H1 (cell line): ENCODE measurements around the gene RABIF. TPM values are rescaled to one million over a fixed set of nuclear protein-coding genes. Genes with fewer than 3 reads are reported as not detected.

Experiments
- CTCF ChIA-PET: fragments of 300-600 bp; sonication (Branson Sonifier 250); formaldehyde crosslinking; loops from one replicate; lab custom pipeline; 2021; ENCODE audit not compliant: partially characterized antibody; lab: Charles Lee
- POLR2A ChIA-PET: fragments of 300-600 bp; sonication (Branson Sonifier 250); formaldehyde crosslinking; loops from one replicate; lab custom pipeline; 2021; ENCODE audit warnings: inconsistent platforms; ENCODE audit not compliant: partially characterized antibody; lab: Charles Lee
- DNase-seq, 2 experiments: peaks; one replicate each; pipeline versions ENCODE4 v3.0.0 to v3.0.0-alpha.2; 2010 to 2022; ENCODE audit warnings: low spot score in 2 of 2, low read depth in 1 of 2, mixed read lengths in 1 of 2
- FAIRE-seq: peaks from 2 replicates; lab custom pipeline; 2011; peaks lifted over from hg19 to GRCh38; lab: Jason Lieb, UNC
- H2AFZ ChIP-seq: 2 replicates; pipeline ENCODE4 v1.8.1; 2012; ENCODE audit warnings: low read length, inconsistent platforms
- H2AK5ac ChIP-seq: 2 replicates; pipeline ENCODE4 v1.6.1; 2013; ENCODE audit warnings: low read depth, low read length
- H2BK120ac ChIP-seq: replicated peaks from 2 replicates; pipeline ENCODE3; 2013; ENCODE audit warnings: low read depth, low read length, inconsistent platforms
- H2BK12ac ChIP-seq: 2 replicates; pipeline ENCODE4 v1.6.1; 2013; ENCODE audit warnings: low read depth, low read length
- H2BK15ac ChIP-seq: 2 replicates; pipeline ENCODE4 v1.6.1; 2013; ENCODE audit warnings: low read length
- H2BK20ac ChIP-seq: 2 replicates; pipeline ENCODE4 v1.6.1; 2013; ENCODE audit warnings: low read length
- H2BK5ac ChIP-seq: 2 replicates; pipeline ENCODE4 v1.6.1; 2013; ENCODE audit warnings: low read depth, low read length
- H3K14ac ChIP-seq: 2 replicates; pipeline ENCODE4 v1.6.1; 2013; ENCODE audit warnings: inconsistent platforms; ENCODE audit not compliant: insufficient read length
- H3K18ac ChIP-seq: 2 replicates; pipeline ENCODE4 v1.6.1; 2013; ENCODE audit warnings: low read length; ENCODE audit errors: extremely low read depth
- H3K23ac ChIP-seq: 2 replicates; pipeline ENCODE4 v1.6.1; 2013; ENCODE audit warnings: inconsistent platforms; ENCODE audit not compliant: insufficient read length
- H3K23me2 ChIP-seq: 2 replicates; pipeline ENCODE4 v1.6.1; 2013; ENCODE audit warnings: low read depth, low read length
- H3K27ac ChIP-seq: 2 replicates; pipeline ENCODE4 v1.6.1; 2011; ENCODE audit warnings: low read depth, low read length, inconsistent platforms
- H3K27me3 ChIP-seq, 4 experiments: replicated peaks in 1 of 4; 1 replicate in 1 of 4; 2 replicates in 3 of 4; pipeline versions ENCODE4 v1.6.1 to v1.8.1; 2011 to 2013; ENCODE audit warnings: low read length in 3 of 4, mild to moderate bottlenecking in 3 of 4, inconsistent platforms in 2 of 4, mixed read lengths in 2 of 4, moderate library complexity in 1 of 4; ENCODE audit not compliant: control insufficient read depth in 3 of 4, insufficient read depth in 3 of 4; ENCODE audit errors: extremely low read depth in 1 of 4
- H3K36me3 ChIP-seq, 4 experiments: 2 replicates each; pipeline versions ENCODE4 v1.6.1 to v1.8.1; 2011 to 2013; ENCODE audit warnings: mild to moderate bottlenecking in 4 of 4, low read length in 3 of 4, moderate library complexity in 2 of 4, control low read depth in 1 of 4, inconsistent platforms in 1 of 4; ENCODE audit not compliant: insufficient read depth in 4 of 4, control insufficient read depth in 2 of 4
- H3K4ac ChIP-seq: replicated peaks from 2 replicates; pipeline ENCODE3; 2013; ENCODE audit warnings: low read length, low read depth, mixed read lengths, inconsistent platforms; ENCODE audit not compliant: insufficient read length
- H3K4me1 ChIP-seq, 4 experiments: replicated peaks in 1 of 4; 1 replicate in 1 of 4; 2 replicates in 3 of 4; pipeline versions ENCODE4 v1.6.1 to v1.8.1; 2011 to 2013; ENCODE audit warnings: low read length in 3 of 4, inconsistent platforms in 2 of 4, mixed read lengths in 1 of 4; ENCODE audit not compliant: insufficient read depth in 4 of 4, control insufficient read depth in 3 of 4
- H3K4me2 ChIP-seq, 2 experiments: 2 replicates each; pipeline versions ENCODE4 v1.6.1 to v1.8.1; 2011 to 2013; ENCODE audit warnings: low read depth in 2 of 2, low read length in 2 of 2, control low read depth in 1 of 2, inconsistent platforms in 1 of 2, mild to moderate bottlenecking in 1 of 2; ENCODE audit not compliant: insufficient read depth in 1 of 2
- H3K4me3 ChIP-seq, 4 experiments: fragments of 200-600, 300-600 bp in 1 of 4; sonication (generic), shearing (Covaris generic), sonication (Bioruptor Twin) in 1 of 4; 2 replicates each; pipeline versions ENCODE4 v1.5.1 to v1.8.1; 2011 to 2016; ENCODE audit warnings: low read length in 4 of 4, low read depth in 3 of 4, control low read depth in 2 of 4, inconsistent platforms in 2 of 4, mild to moderate bottlenecking in 2 of 4, mixed read lengths in 1 of 4, moderate library complexity in 1 of 4; ENCODE audit not compliant: insufficient read depth in 2 of 4; ENCODE audit errors: extremely low read depth in 1 of 4
- H3K56ac ChIP-seq: replicated peaks from 2 replicates; pipeline ENCODE3; 2013; ENCODE audit warnings: low read depth, mild to moderate bottlenecking, mixed read lengths, low read length, inconsistent platforms; ENCODE audit not compliant: insufficient read length
- H3K79me1 ChIP-seq: 2 replicates; pipeline ENCODE4 v1.6.1; 2013; ENCODE audit warnings: low read depth, low read length, control low read depth
- H3K79me2 ChIP-seq, 2 experiments: 2 replicates each; pipeline versions ENCODE4 v1.6.1 to v1.8.1; 2012 to 2013; ENCODE audit warnings: low read length in 2 of 2, mild to moderate bottlenecking in 2 of 2, inconsistent platforms in 1 of 2; ENCODE audit not compliant: insufficient read depth in 2 of 2, control insufficient read depth in 1 of 2
- H3K9ac ChIP-seq, 4 experiments: replicated peaks in 1 of 4; 1 replicate in 1 of 4; 2 replicates in 3 of 4; pipeline versions ENCODE4 v1.6.1 to v1.8.1; 2011 to 2013; ENCODE audit warnings: low read depth in 3 of 4, low read length in 3 of 4, control low read depth in 2 of 4, mild to moderate bottlenecking in 2 of 4, moderate library complexity in 2 of 4, inconsistent platforms in 1 of 4; ENCODE audit errors: extremely low read depth in 1 of 4
- H3K9me3 ChIP-seq, 2 experiments: 2 replicates each; pipeline versions ENCODE4 v1.6.1 to v1.8.1; 2012 to 2013; ENCODE audit warnings: mild to moderate bottlenecking in 2 of 2, moderate library complexity in 2 of 2, control low read depth in 1 of 2, inconsistent platforms in 1 of 2, low read depth in 1 of 2, low read length in 1 of 2, mixed read lengths in 1 of 2; ENCODE audit not compliant: insufficient read depth in 2 of 2
- H4K20me1 ChIP-seq, 2 experiments: replicated peaks in 1 of 2; 2 replicates each; pipeline versions ENCODE3 to v1.8.1; 2011 to 2013; ENCODE audit warnings: inconsistent platforms in 2 of 2, low read length in 2 of 2, mild to moderate bottlenecking in 1 of 2; ENCODE audit not compliant: insufficient read depth in 2 of 2, control insufficient read depth in 1 of 2
- H4K5ac ChIP-seq: 2 replicates; pipeline ENCODE4 v1.6.1; 2013; ENCODE audit warnings: low read length, low read depth, mixed read lengths, inconsistent platforms; ENCODE audit not compliant: insufficient read length
- H4K8ac ChIP-seq: 2 replicates; pipeline ENCODE4 v1.8.0; 2013; ENCODE audit warnings: mild to moderate bottlenecking, moderate library complexity, low read length, inconsistent platforms; ENCODE audit not compliant: insufficient read depth; ENCODE audit errors: extremely low read depth
- H4K91ac ChIP-seq: replicated peaks from 2 replicates; pipeline ENCODE3; 2013; ENCODE audit warnings: low read length, mixed read lengths, inconsistent platforms; ENCODE audit not compliant: insufficient read length
- BRCA1 ChIP-seq: IDR thresholded peaks from 2 replicates; pipeline ENCODE4 v1.6.1; 2012; ENCODE audit warnings: low read depth, low read length, improper control_type of control experiment
- RNF2 ChIP-seq: fragments of 200-900, 300-1000 bp; sonication (generic); IDR thresholded peaks from 2 replicates; pipeline ENCODE4 v1.7.1; 2016; ENCODE audit warnings: borderline replicate concordance, low read depth, mild to moderate bottlenecking, antibody characterized with exemption, low read length; ENCODE audit not compliant: poor library complexity, severe bottlenecking; ENCODE audit errors: missing control alignments
- TAF7 ChIP-seq: optimal IDR thresholded peaks from 2 replicates; pipeline ENCODE3; 2011; ENCODE audit warnings: low read depth, mild to moderate bottlenecking, inconsistent platforms, low read length, moderate library complexity, borderline replicate concordance
- YY1 ChIP-seq: IDR thresholded peaks from 2 replicates; pipeline ENCODE4 v1.6.1; 2011; ENCODE audit warnings: low read depth, mild to moderate bottlenecking, low read length
- WGBS, 2 experiments: shearing (Covaris generic) in 1 of 2; methylation state at CpG; one replicate each; pipeline versions ENCODE4 v1.1.6 to v1.1.7; 2013 to 2015; ENCODE audit warnings: low lambda C conversion rate in 2 of 2, mixed read lengths in 2 of 2, inconsistent platforms in 1 of 2, low coverage in 1 of 2, missing lambda C conversion rate in 1 of 2; ENCODE audit not compliant: insufficient replicate concordance in 2 of 2, insufficient coverage in 1 of 2, insufficient read length in 1 of 2; ENCODE audit errors: extremely low coverage in 1 of 2, missing lambda C conversion rate in 1 of 2; 5-methylcytosine and 5-hydroxymethylcytosine counted together
- polyA plus RNA-seq, 7 experiments: library from polyadenylated mRNA; depleted of rRNA in 3 of 7; stranded (reverse) in 5 of 7; unstranded in 2 of 7; fragments of >200 nt in 5 of 7; fragments of 200-250 nt in 2 of 7; gene quantifications; 1 replicate in 5 of 7; 2 replicates in 1 of 7; 4 replicates in 1 of 7; pipeline versions ENCODE4 v1.2.1 to v1.2.3, GENCODE V29; 2011 to 2013; ENCODE audit warnings: missing spikeins in 2 of 7, mixed read lengths in 2 of 7
- total RNA-seq: library from RNA; stranded (reverse); fragmentation: NEBNext Ultra II Directional; extraction: Animal tissue kit (Norgen Biotek cat#: 25700); gene quantifications from 2 replicates; pipeline ENCODE4 v1.2.1, GENCODE V29; 2021

Gene RABIF
- total and polyA plus RNA-seq, 2 of the 8 experiments (the other 6 are each of a cell fraction or from before 2014, with no cell fraction given) = 5.6 to 6.9 TPM

DNA sequence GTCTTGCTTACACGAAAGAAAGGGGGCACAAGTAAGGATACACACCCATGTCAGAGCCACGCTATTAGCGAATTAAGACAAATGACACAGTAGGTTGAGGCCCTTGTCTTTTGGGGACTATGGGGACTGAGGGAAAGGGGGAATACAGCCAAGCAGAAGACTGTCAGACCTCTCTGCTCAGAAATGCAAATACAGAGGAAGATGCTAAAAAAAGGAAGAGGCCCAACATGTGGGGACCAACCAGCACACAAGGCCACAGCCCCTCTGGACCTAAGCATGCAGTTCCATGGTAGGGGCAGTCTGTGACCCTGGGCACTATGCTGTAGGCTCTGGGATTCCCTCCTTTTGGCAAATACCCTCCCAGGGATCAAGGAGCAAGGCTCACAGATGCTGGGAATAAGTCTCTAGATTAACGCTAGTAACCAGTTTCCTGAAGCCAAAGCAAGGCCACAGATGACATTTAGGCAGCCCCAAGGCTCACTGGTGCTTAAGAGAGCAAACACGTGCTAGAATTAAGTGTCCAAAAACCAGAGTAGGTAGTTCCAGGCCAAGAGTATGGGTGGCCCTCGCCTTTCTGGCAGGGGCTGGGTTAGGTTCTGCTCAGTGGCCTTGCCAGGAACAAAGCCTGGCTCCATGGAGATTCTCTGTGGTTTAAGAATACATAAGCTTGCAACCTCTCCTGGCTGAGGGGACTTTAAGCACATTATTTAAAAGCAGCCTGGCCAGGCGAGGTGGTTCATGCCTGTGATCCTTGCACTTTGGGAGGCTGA lies 38.2 kb downstream of the RABIF start:
- Histone ChIP-seq H3K27ac (no peak overlapping the region), H3K9me3 (no peaks in the 10 kb centered on the region), H3K9ac (no peak overlapping the region), H2AK5ac (no peak overlapping the region), H3K79me1 (peaks cover 7% of the 10 kb centered on the region; the same call in 1 of the 2 replicates), H4K20me1 (peaks cover 4 to 9% of the 10 kb centered on the region in 2 experiments), H3K4me1 (no peaks in the 10 kb centered on the region), H4K5ac (no peak overlapping the region), H2BK12ac (no peak overlapping the region), H3K4ac (no peak overlapping the region), H4K91ac (no peak overlapping the region), H3K79me2 (no peaks in the 10 kb centered on the region; a peak in 1 of 4 replicates), H3K4me2 (no peak overlapping the region), H3K56ac (no peak overlapping the region), H2BK15ac (no peak overlapping the region), H3K18ac (no peak overlapping the region), H3K14ac (no peak overlapping the region), H3K23me2 (no peaks in the 10 kb centered on the region), H4K8ac (no peak overlapping the region; the same call in 1 of the 2 replicates), H2BK5ac (no peak overlapping the region), H3K23ac (no peak overlapping the region), H3K4me3 (no peak overlapping the region), H2AFZ (no peak overlapping the region), H3K27me3 (no peaks in the 10 kb centered on the region), H3K36me3 (peaks cover 11 to 24% (median 20%) of the 10 kb centered on the region in 4 experiments; a peak in 7 of 8 replicates), H2BK120ac (no peak overlapping the region), H2BK20ac (no peak overlapping the region)
- TF ChIP-seq BRCA1 = no peak
- no peak for TF ChIP-seq RNF2
- TF ChIP-seq TAF7 = no peak
- TF ChIP-seq YY1 = no peak
- ChIA-PET CTCF (interaction anchor here (0.7 to 4.7 kb wide), 7 partner anchors 9 to 141 kb away, joined by 3 to 41 read pairs (median 4); partner anchors contain the start of genes KDM5B and PCAT6), POLR2A (interaction anchor here (0.7 to 9.2 kb wide), 6 partner anchors 10 to 54 kb away, joined by 3 to 81 read pairs (median 8); partner anchors contain the start of genes KDM5B and PCAT6)
- no peak for FAIRE-seq
- DNase-seq = no peak
- 92% methylated on average over 7 of the region's 7 CpGs; no CpG with 5 or more reads in 1 of the 2 experiments for WGBS, 2 experiments
